HepG2 (cell line): ENCODE data around the gene NTM. TPM values are rescaled to one million over a fixed set of nuclear protein-coding genes. Genes with fewer than 3 reads are reported as not detected.

Source experiments
- ATAC-seq: fragments of 200-7000 bp; cut with Tn5 transposase; 3 replicates; pipeline ENCODE4 v1.9.1; 2020; ENCODE audit warnings: mild to moderate bottlenecking, moderate library complexity
- BruUV-seq: library from RNA; stranded (reverse); fragments of 400-500 nt; replicated peaks from 2 replicates; lab custom pipeline; 2021; lab: Mats Ljungman, UMichigan
- CTCF ChIA-PET: fragments of 300-600 bp; formaldehyde crosslinking; extraction: SDS; loops from one replicate; lab custom pipeline; 2021; ENCODE audit warnings: low total read pairs, inconsistent platforms, low intra/inter-chr PET ratio; lab: Yijun Ruan, JAX
- POLR2A ChIA-PET: fragments of 350-600 bp; sonication (Branson Sonifier 250); formaldehyde crosslinking; loops from one replicate; lab custom pipeline; 2020; ENCODE audit warnings: antibody characterized with exemption, inconsistent platforms; lab: Yijun Ruan, JAX
- DNase-seq: peaks from one replicate; pipeline ENCODE4 v3.0.0-alpha.2; 2015; ENCODE audit warnings: low spot score
- FAIRE-seq: peaks from 3 replicates; lab custom pipeline; 2011; peaks lifted over from hg19 to GRCh38; lab: Jason Lieb, UNC
- H2AFZ ChIP-seq: one replicate; pipeline ENCODE4 v1.6.1; 2011; ENCODE audit warnings: low read length, inconsistent platforms
- H3K27ac ChIP-seq: fragments of 300-600 bp; 3 replicates; pipeline ENCODE4 v1.8.0; 2011; ENCODE audit warnings: mixed run types, mild to moderate bottlenecking, mixed read lengths, low read length, inconsistent platforms; ENCODE audit not compliant: insufficient read depth; ENCODE audit errors: extremely low read length
- H3K27me3 ChIP-seq, 2 experiments: fragments of 200-600 bp in 1 of 2; 2 replicates in 1 of 2; 3 replicates in 1 of 2; pipeline versions ENCODE4 v1.6.0 to v1.8.0; 2011; ENCODE audit warnings: low read length in 2 of 2, mild to moderate bottlenecking in 2 of 2, moderate library complexity in 2 of 2, inconsistent platforms in 1 of 2; ENCODE audit not compliant: insufficient read depth in 2 of 2, control insufficient read depth in 1 of 2
- H3K36me3 ChIP-seq, 2 experiments: fragments of 200-600 bp in 1 of 2; replicated peaks in 1 of 2; 2 replicates in 1 of 2; 3 replicates in 1 of 2; pipeline versions ENCODE4 v1.5.1 to v1.8.0; 2011; ENCODE audit warnings: low read length in 2 of 2, inconsistent platforms in 1 of 2; ENCODE audit not compliant: insufficient read depth in 2 of 2, control insufficient read depth in 1 of 2
- H3K4me1 ChIP-seq: 2 replicates; pipeline ENCODE4 v1.5.1; 2012; ENCODE audit warnings: low read length, inconsistent platforms; ENCODE audit not compliant: insufficient read depth
- H3K4me2 ChIP-seq: 2 replicates; pipeline ENCODE4 v1.6.0; 2011; ENCODE audit warnings: low read depth, low read length, inconsistent platforms
- H3K4me3 ChIP-seq, 3 experiments: fragments of 200-600 bp in 1 of 3; sonication (generic), shearing (Covaris generic) in 1 of 3; replicated peaks in 1 of 3; 2 replicates each; pipeline ENCODE4 v1.5.1; 2011 to 2016; ENCODE audit warnings: low read length in 3 of 3, inconsistent platforms in 2 of 3, low read depth in 2 of 3, mild to moderate bottlenecking in 2 of 3, control low read depth in 1 of 3, mixed read lengths in 1 of 3; ENCODE audit not compliant: insufficient read depth in 1 of 3
- H3K79me2 ChIP-seq: one replicate; pipeline ENCODE4 v1.6.1; 2011; ENCODE audit warnings: low read length, inconsistent platforms; ENCODE audit not compliant: insufficient read depth
- H3K9ac ChIP-seq: 2 replicates; pipeline ENCODE4 v1.6.0; 2011; ENCODE audit warnings: mild to moderate bottlenecking, low read depth, low read length, inconsistent platforms; ENCODE audit not compliant: insufficient read depth
- H3K9me3 ChIP-seq: 2 replicates; pipeline ENCODE4 v1.5.1; 2012; ENCODE audit warnings: mild to moderate bottlenecking, low read length
- H4K20me1 ChIP-seq: 2 replicates; pipeline ENCODE4 v1.6.0; 2011; ENCODE audit warnings: inconsistent platforms, mild to moderate bottlenecking, low read length, moderate library complexity; ENCODE audit not compliant: insufficient read depth
- FOXO1 ChIP-seq: sonication (generic); formaldehyde crosslinking; IDR thresholded peaks from 2 replicates; pipeline ENCODE4 v1.4.0; 2020; ENCODE audit warnings: missing genetic modification reagents
- GZF1 ChIP-seq: sonication (generic); formaldehyde crosslinking; IDR thresholded peaks from 2 replicates; pipeline ENCODE4 v1.5.1; 2020; ENCODE audit warnings: mild to moderate bottlenecking, missing genetic modification reagents
- HMG20B ChIP-seq: conservative IDR thresholded peaks from 2 replicates; pipeline ENCODE4 v1.6.1; 2016; ENCODE audit warnings: missing genetic modification reagents, missing compliant biosample characterization
- MYNN ChIP-seq: sonication (generic); formaldehyde crosslinking; IDR thresholded peaks from 2 replicates; pipeline ENCODE4 v1.4.0; 2020; ENCODE audit warnings: mild to moderate bottlenecking, low read depth, missing genetic modification reagents
- NR2F1 ChIP-seq, 2 experiments: fragments of 450-650 bp in 1 of 2; formaldehyde crosslinking in 1 of 2; IDR thresholded peaks; 2 replicates each; pipeline versions ENCODE4 v1.5.0 to v1.6.1; 2016 to 2020; ENCODE audit warnings: mild to moderate bottlenecking in 1 of 2, missing compliant biosample characterization in 1 of 2, missing genetic modification reagents in 1 of 2, moderate library complexity in 1 of 2
- POLR2AphosphoS5 ChIP-seq: IDR thresholded peaks from 2 replicates; pipeline ENCODE4 v1.6.1; 2012; ENCODE audit warnings: low read depth, low read length
- SP1 ChIP-seq, 2 experiments: fragments of 450-650 bp in 1 of 2; sonication (generic) in 1 of 2; formaldehyde crosslinking in 1 of 2; IDR thresholded peaks; 2 replicates each; pipeline versions ENCODE4 v1.4.0 to v1.6.1; 2016 to 2020; ENCODE audit warnings: missing genetic modification reagents in 1 of 2
- ZNF337 ChIP-seq: sonication (generic); formaldehyde crosslinking; IDR thresholded peaks from 2 replicates; pipeline ENCODE4 v1.5.1; 2020; ENCODE audit warnings: missing genetic modification reagents, low read depth, mild to moderate bottlenecking, borderline replicate concordance
- ZSCAN20 ChIP-seq: sonication (generic); formaldehyde crosslinking; IDR thresholded peaks from 2 replicates; pipeline ENCODE4 v1.4.0; 2020; ENCODE audit warnings: missing genetic modification reagents, mild to moderate bottlenecking, borderline replicate concordance
- ZSCAN9 ChIP-seq: IDR thresholded peaks from 2 replicates; pipeline ENCODE4 v1.6.1; 2016; ENCODE audit warnings: borderline replicate concordance
- WGBS: methylation state at CpG from one replicate; pipeline ENCODE4 v1.1.6; 2017; ENCODE audit warnings: low lambda C conversion rate; 5-methylcytosine and 5-hydroxymethylcytosine counted together
- in situ Hi-C: cut with HindIII; loops from 2 replicates; pipeline ENCODE4 v1.10.0; 2017; ENCODE audit warnings: low pct_unique_long_range_greater_than_20kb; ENCODE audit not compliant: extremely low pct_ligation_motif_present
- intact Hi-C: fragments of 100-400 bp; cut with micrococcal nuclease; formaldehyde crosslinking; loops from one replicate; pipeline ENCODE4 v1.10.0; 2022; ENCODE audit not compliant: unreplicated experiment
- polyA plus RNA-seq, 8 experiments: library from polyadenylated mRNA; depleted of rRNA in 3 of 8; stranded (reverse) in 7 of 8; unstranded in 1 of 8; fragments of >200 nt; fragmentation: Illumina TruSeq in 4 of 8; extraction: Trizol in 4 of 8; gene quantifications; 2 replicates each; pipeline versions ENCODE4 v1.2.1 to v1.2.3, GENCODE V29; 2011 to 2016; ENCODE audit warnings: low read depth in 4 of 8, missing spikeins in 1 of 8, mixed read lengths in 1 of 8; ENCODE audit not compliant: insufficient read depth in 1 of 8
- total RNA-seq, 5 experiments: library from RNA; depleted of rRNA; stranded (reverse); fragments of >200 nt; fragmentation: Illumina TruSeq; extraction: Trizol; gene quantifications; 2 replicates each; pipeline ENCODE4 v1.2.3, GENCODE V29; 2016; ENCODE audit warnings: low read depth in 1 of 5

The NTM gene
- total and polyA plus RNA-seq, 2 of the 13 experiments (the other 11 are each of a cell fraction or from before 2014, with no cell fraction given) = not detected

DNA sequence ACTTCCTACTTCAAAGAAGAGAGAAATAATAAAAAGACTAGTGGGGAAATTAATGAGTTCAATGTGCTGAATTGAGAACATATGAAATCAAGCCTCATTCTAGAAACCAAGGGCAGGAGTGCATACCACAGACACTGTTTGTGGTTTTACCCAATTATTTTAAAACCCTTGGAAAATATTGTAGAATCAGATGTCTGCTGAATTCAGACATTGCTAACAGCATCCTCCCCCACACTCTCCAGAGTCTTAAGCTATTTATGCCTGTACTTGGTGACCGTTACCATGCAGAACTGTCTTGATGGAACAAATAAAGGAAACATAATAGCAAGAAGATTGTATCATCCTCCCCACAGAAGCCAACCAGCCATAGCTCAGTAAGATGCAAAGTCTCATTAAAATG, 850.1 kb downstream of the NTM start (continued):
- TF ChIP-seq NR2F1 (CRISPR knock-in tag; IDR thresholded peaks at IDR 0.05) = no peak
- TF ChIP-seq MYNN (CRISPR knock-in tag) = no peak
- no peak for TF ChIP-seq GZF1

DNA sequence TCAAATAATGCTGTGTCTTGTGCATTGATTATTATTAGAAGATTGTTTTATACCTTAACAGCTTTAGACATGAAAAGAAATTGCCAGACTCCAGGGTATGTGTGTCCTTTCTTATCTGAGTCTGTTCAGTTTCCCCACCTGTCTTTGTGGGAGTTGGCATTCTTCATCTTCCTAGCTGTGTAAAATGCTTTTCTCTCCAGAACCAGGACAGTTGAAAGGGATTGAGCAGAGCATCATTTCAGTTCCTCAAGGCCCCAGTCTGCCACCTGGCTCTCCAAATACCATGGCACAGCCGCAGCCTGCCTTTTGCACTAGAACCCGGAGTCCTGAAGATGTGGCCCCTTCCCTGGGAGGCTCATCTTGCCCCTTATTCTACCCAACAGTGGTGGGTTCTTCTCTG, 851.9 kb downstream of the NTM start:
- BruUV-seq = no TSS peak
- Histone ChIP-seq H3K4me3 (no peak overlapping the region), H2AFZ (no peak overlapping the region), H3K79me2 (no peaks in the 10 kb centered on the region), H3K9ac (no peak overlapping the region), H3K9me3 (peaks cover 37% of the 10 kb centered on the region; the same call in 1 of the 2 replicates), H3K4me2 (no peak overlapping the region), H3K27ac (no peak overlapping the region), H3K36me3 (no peaks in the 10 kb centered on the region), H3K4me1 (no peaks in the 10 kb centered on the region), H3K27me3 (no peaks in the 10 kb centered on the region), H4K20me1 (no peaks in the 10 kb centered on the region)
- DNase-seq (no peak), ATAC-seq (no peak), FAIRE-seq (no peak)
- 30% methylated on average over 2 of the region's 2 CpGs for WGBS
- in situ Hi-C loops = no loop called here
- TF ChIP-seq FOXO1 (CRISPR knock-in tag) (no peak), ZSCAN20 (no peak), ZNF337 (CRISPR knock-in tag) (no peak), ZSCAN9 (CRISPR knock-in tag) (no peak), POLR2AphosphoS5 (no peak), HMG20B (CRISPR knock-in tag) (no peak), SP1 (IDR thresholded peaks at IDR 0.05) (no peak), SP1 (CRISPR knock-in tag; IDR thresholded peaks at IDR 0.05) (no peak)
- TF ChIP-seq, all 625 proteins: peak for 0
- intact Hi-C loops = no loop called here
- POLR2A ChIA-PET = no interaction called here
- CTCF ChIA-PET = no interaction called here
